ENCODE results near the gene BGLAP.
A peak's percentile ranks its signal among the peaks of the same experiment; 100 is the strongest.

BGLAP gene

DNA sequence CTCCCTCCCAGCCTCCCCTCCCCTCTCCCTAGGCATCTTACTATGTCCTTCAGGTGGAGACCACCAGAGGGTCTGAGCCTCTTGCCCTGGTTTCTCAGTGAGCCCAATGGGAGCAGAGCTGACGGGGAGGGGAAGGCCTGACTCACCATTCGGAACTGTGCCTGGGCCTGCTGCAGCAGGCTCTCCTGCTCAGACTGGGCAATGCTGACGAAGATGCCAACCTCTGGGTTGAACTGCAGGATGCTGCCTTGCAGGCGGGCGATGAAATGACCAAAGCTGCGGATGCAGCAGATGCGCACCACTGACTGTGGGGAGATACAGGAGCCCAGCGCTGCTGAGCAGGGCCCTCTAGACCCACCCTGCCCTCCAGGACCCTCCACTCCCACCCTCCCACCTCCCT lies 16.9 kb downstream of the BGLAP start:
- H3K4me3 ChIP-seq (ENCODE audit: control insufficient read depth, low read depth, low read length): no peak overlapping the region
- DNase-seq (ENCODE audit: low read depth): no peak
- TF ChIP-seq, protein P1, sequence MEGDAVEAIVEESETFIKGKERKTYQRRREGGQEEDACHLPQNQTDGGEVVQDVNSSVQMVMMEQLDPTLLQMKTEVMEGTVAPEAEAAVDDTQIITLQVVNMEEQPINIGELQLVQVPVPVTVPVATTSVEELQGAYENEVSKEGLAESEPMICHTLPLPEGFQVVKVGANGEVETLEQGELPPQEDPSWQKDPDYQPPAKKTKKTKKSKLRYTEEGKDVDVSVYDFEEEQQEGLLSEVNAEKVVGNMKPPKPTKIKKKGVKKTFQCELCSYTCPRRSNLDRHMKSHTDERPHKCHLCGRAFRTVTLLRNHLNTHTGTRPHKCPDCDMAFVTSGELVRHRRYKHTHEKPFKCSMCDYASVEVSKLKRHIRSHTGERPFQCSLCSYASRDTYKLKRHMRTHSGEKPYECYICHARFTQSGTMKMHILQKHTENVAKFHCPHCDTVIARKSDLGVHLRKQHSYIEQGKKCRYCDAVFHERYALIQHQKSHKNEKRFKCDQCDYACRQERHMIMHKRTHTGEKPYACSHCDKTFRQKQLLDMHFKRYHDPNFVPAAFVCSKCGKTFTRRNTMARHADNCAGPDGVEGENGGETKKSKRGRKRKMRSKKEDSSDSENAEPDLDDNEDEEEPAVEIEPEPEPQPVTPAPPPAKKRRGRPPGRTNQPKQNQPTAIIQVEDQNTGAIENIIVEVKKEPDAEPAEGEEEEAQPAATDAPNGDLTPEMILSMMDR (conservative IDR thresholded peaks at IDR 0.05; ENCODE audit: control insufficient read depth, insufficient read depth, low read depth, low read length): no peak

DNA sequence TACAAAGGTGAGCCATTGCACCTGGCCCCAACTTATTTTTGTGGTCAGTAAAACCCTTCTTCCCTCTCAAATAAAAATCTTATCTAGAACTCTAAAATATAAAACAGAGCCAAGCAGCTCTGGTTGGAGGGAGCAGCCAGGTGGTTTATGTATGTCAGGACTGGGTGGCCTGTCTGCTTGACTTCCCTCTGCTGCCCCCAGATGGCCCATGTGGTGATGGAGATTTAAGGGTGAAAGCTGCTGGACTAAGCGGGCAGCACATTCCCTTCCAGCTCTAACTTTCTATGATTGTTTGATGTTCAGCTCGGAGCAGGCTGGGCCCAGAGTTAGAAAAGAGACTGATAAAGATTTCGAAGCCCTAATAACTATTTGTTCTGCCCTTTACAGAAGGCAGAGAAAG lies 17.8 kb downstream of the BGLAP start:
- no peak for DNase-seq (ENCODE audit: low read depth)
- no peak overlapping the region for H3K4me3 ChIP-seq (ENCODE audit: control insufficient read depth, low read depth, low read length)
- TF ChIP-seq, protein P1 (conservative IDR thresholded peaks at IDR 0.05; ENCODE audit: control insufficient read depth, insufficient read depth, low read depth, low read length): no peak

DNA sequence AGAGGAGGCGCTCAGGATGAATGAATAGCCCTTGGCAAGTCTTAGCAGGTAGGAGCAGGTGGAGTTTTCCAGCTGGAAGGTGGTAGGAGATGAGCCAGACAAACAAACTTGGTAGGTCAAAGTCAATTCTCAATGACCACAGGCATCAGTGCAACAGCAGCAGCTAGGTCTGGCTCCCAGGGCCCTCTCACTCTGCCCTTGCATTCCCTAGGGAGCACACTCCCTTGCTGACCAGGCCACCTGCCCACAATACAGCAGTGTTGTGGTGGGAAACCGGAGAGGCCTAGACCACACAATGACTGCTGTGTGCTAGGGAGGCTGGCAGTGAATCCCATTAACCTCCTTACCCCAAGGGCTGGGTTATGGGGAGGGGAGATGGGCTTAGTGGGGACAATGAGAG lies 18.9 kb downstream of the BGLAP start:
- TF ChIP-seq, protein P1 (conservative IDR thresholded peaks at IDR 0.05; ENCODE audit: control insufficient read depth, insufficient read depth, low read depth, low read length): no peak
- H3K4me3 ChIP-seq (ENCODE audit: control insufficient read depth, low read depth, low read length): no peak overlapping the region
- no peak for DNase-seq (ENCODE audit: low read depth)

DNA sequence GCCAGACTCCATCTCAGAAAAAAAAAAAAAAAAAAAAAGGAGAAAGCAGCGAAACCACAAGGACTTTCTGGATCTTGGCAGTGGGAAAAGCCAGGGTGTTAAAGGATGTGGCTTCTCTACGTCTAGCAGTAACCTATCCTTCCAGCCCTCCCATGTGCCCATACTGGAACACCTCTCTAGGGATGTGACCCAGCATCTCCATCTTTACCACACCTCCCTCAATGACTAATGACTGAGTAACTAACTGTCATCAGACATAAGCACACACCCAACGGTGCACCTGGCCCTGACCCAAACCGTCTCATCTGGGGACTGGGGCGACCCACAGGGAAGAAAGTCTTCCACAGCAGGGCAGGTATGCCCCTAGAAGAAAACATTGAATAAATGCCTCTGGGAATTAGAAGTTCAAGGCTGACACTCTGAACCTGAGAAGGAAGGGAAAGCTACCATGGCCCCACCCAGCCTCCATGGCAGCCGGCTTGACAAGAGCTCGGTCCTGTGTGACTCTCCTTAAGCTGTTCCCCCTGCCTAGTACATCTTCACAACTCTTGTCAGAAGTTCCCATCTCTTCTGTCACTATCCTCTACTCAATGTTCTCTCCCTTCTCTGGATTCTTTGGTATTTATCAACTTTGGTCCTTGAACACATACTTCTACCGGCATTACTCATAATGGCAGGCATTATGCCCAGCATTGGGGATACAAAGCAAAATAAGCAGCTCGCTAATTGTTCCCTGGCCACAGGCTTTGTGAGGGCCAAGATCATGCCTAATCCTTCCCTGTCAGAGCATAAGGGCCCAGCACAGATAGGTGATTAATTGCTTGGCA lies 20.7 kb downstream of the BGLAP start:
- no peak overlapping the region for H3K4me3 ChIP-seq (ENCODE audit: control insufficient read depth, low read depth, low read length)
- DNase-seq (ENCODE audit: low read depth): peak; percentile 96
- TF ChIP-seq, protein P1 (conservative IDR thresholded peaks at IDR 0.05; ENCODE audit: control insufficient read depth, insufficient read depth, low read depth, low read length): no peak

DNA sequence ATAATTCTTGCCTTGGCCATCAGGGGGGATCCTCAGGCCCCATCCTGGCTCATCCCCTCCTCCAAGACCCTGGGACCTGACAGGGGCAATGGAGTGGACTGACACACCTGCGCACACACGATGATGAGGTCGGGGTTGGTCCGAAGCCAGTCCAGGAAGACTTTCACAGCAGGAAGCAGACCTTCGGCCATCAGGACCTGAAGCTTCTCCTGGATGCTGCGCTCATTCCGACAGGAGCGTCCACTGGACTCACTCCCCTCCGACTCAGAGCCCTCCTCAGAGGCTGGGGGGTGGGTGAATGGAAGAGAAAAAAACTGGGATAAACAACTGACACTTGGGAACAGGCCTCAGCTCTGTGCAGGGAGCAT lies 21.3 kb downstream of the BGLAP start:
- no peak for DNase-seq (ENCODE audit: low read depth)
- no peak overlapping the region for H3K4me3 ChIP-seq (ENCODE audit: control insufficient read depth, low read depth, low read length)
- TF ChIP-seq, protein P1 (conservative IDR thresholded peaks at IDR 0.05; ENCODE audit: control insufficient read depth, insufficient read depth, low read depth, low read length): no peak

DNA sequence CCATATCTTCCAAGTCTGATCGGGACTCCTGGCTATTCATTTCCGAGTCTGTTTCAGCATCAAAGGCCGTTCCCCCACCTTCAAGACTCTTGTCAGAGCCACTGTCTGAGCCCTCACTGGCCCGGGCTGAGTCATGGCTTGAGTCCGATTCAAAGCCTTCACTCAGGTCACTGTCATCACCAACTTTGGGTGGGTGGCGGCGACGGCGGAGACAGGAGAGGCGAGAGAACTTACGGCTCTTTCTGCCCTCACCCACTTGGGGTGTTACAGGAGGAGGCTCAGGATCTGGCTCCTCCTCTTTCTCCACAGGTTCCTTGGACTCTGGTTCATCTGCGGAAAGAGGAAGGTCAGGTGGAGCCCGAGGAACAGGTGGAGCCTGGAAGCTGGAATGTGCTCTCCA lies 24.1 kb downstream of the BGLAP start:
- no peak overlapping the region for H3K4me3 ChIP-seq (ENCODE audit: control insufficient read depth, low read depth, low read length)
- no peak for DNase-seq (ENCODE audit: low read depth)
- TF ChIP-seq, protein P1 (conservative IDR thresholded peaks at IDR 0.05; ENCODE audit: control insufficient read depth, insufficient read depth, low read depth, low read length): no peak

Data from fibroblast of mammary gland (primary cell).